ENCODE data around the gene QRICH2.

The QRICH2 gene

GRCh38 chr17:76307966-76308338 lies at the start of gene QRICH2:
TSS of gene QRICH2 (minus strand) at chr17:76308276. CDS start at chr17:76307998, 278 bp downstream.
- TF ChIP-seq CTCF (IDR thresholded peaks at IDR 0.05; ENCODE audit: insufficient read depth, low read depth, low read length, missing control alignments) = no peak
- no peak for DNase-seq (ENCODE audit: low read depth)
- no peak within 1 kb of the TSS for H3K4me3 ChIP-seq (ENCODE audit: low read depth, low read length)

GRCh38 chr17:76357597-76358158 lies 49.6 kb upstream of the QRICH2 start:
- no peak overlapping the region for H3K4me3 ChIP-seq (ENCODE audit: low read depth, low read length)
- no peak for TF ChIP-seq CTCF (IDR thresholded peaks at IDR 0.05; ENCODE audit: insufficient read depth, low read depth, low read length, missing control alignments)
- no peak for DNase-seq (ENCODE audit: low read depth)

- DNase-seq (ENCODE audit: low read depth) = peak; percentile 29
- no peak overlapping the region for H3K4me3 ChIP-seq (ENCODE audit: low read depth, low read length)
- no peak for TF ChIP-seq CTCF (IDR thresholded peaks at IDR 0.05; ENCODE audit: insufficient read depth, low read depth, low read length, missing control alignments)
These were observed 48.9 kb upstream of the QRICH2 start for GRCh38 chr17:76356803-76357456.

GRCh38 chr17:76354747-76355310 lies 46.8 kb upstream of the QRICH2 start:
- H3K4me3 ChIP-seq (ENCODE audit: low read depth, low read length) = no peak overlapping the region
- no peak for DNase-seq (ENCODE audit: low read depth)

GRCh38 chr17:76354317-76354729 lies 46.2 kb upstream of the QRICH2 start:
- H3K4me3 ChIP-seq (ENCODE audit: low read depth, low read length) = peak overlapping the region; percentile 74
- TF ChIP-seq CTCF (IDR thresholded peaks at IDR 0.05; ENCODE audit: insufficient read depth, low read depth, low read length, missing control alignments) = no peak
- DNase-seq (ENCODE audit: low read depth) = no peak

More at GRCh38 chr17:76354747-76355310, 46.8 kb upstream of the QRICH2 start:
- TF ChIP-seq CTCF (IDR thresholded peaks at IDR 0.05; ENCODE audit: insufficient read depth, low read depth, low read length, missing control alignments) = no peak

- peak; percentile 95 for DNase-seq (ENCODE audit: low read depth)
- TF ChIP-seq CTCF (IDR thresholded peaks at IDR 0.05; ENCODE audit: insufficient read depth, low read depth, low read length, missing control alignments) = no peak
- H3K4me3 ChIP-seq (ENCODE audit: low read depth, low read length) = peak within 1 kb of the TSS; percentile 74
These were observed 45.7 kb upstream of the QRICH2 start, which contains the start of gene PRPSAP1 for GRCh38 chr17:76353599-76354316. TSS of gene PRPSAP1 (minus strand) at chr17:76353916. CDS start at chr17:76353703, 213 bp downstream.

Data from GM12865 (cell line).